Measurements from ENCODE around the gene NIBAN1. TPM values are rescaled to one million over a fixed set of nuclear protein-coding genes. Genes with fewer than 3 reads are reported as not detected.

NIBAN1 gene
- total RNA-seq, 2 donors from 2014 or later = 3.8 to 30.9 TPM

DNA sequence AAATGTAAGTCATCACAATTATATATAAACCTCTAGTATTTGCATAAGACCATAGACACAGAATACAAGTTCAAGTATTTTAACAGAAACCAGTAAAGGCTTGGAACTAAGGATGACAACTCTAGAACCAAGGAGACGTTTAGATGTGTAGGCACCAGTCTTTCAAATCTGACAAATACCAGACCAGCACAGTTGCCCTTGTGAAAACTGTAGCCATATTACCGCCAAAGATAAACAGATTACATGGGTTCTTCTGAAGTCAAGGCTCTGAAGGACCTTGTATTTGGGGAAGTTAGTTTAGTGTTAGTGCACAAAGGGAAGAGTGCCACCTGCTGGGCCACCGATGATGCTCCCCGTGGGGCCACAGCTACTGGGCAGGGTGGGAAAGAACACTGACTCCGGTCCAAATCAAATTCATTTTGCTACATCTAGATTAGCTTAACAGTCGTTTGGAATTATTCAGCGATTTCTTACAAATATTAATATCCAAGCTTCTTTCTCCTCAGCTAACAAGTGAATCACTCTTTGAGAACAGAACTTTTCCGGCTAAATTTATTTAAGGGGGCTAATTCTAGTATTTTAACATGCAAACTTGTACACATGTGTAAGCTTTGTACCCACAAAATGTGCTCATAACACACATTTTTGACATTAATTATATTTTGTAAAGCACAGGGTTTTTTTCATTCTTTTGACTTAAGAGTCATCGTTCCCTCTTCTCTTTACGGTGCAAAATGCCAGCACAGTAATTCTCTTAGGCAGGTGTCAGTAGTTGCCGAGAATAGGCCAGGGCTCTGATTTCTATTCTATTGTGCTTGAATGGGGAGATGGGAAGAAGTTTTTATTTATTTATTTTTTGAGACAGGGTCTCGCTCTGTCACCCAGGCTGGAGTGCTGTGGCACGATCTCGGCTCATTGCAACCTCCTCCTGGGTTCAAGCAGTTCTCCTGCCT, 8.0 kb upstream of the NIBAN1 start:
- H3K27ac ChIP-seq = no peak overlapping the region
- H3K27me3 ChIP-seq = no peaks in the 10 kb centered on the region
- H3K4me1 ChIP-seq = no peaks in the 10 kb centered on the region
- no peaks in the 10 kb centered on the region for H3K9me3 ChIP-seq
- DNase-seq = peak; percentile 73
- no peak overlapping the region for H3K9ac ChIP-seq (ENCODE audit: low read depth in 2 of 2, low read length in 2 of 2)
- intact Hi-C loops (cut with DNase I) = loop anchor here (1.0 to 10.0 kb wide), 2 partner anchors 177 to 703 kb away; no protein-coding TSS in a partner anchor
- TF ChIP-seq, protein P1, sequence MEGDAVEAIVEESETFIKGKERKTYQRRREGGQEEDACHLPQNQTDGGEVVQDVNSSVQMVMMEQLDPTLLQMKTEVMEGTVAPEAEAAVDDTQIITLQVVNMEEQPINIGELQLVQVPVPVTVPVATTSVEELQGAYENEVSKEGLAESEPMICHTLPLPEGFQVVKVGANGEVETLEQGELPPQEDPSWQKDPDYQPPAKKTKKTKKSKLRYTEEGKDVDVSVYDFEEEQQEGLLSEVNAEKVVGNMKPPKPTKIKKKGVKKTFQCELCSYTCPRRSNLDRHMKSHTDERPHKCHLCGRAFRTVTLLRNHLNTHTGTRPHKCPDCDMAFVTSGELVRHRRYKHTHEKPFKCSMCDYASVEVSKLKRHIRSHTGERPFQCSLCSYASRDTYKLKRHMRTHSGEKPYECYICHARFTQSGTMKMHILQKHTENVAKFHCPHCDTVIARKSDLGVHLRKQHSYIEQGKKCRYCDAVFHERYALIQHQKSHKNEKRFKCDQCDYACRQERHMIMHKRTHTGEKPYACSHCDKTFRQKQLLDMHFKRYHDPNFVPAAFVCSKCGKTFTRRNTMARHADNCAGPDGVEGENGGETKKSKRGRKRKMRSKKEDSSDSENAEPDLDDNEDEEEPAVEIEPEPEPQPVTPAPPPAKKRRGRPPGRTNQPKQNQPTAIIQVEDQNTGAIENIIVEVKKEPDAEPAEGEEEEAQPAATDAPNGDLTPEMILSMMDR (IDR thresholded peaks at IDR 0.05) = peak; percentile 93
- H3K36me3 ChIP-seq = no peaks in the 10 kb centered on the region
- no peak overlapping the region for H3K4me3 ChIP-seq

DNA sequence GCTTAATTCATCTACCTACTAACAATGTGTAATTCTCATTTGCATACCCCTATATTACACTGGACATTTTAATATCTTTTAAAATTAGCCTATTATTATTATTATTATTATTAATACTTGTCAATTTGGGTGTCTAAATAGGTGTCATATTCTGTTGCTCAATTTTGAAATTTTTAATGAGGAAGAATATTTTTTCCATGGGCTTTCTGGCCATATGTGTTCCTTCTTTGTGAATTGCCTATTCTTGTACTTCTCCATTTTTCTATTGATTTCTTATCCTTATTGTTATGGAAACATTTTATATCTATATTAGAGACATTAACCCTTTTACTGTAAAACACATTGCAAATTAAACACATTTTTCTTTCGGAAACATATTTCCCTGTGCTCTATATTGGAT, 6.4 kb upstream of the NIBAN1 start:
- intact Hi-C loops (cut with DNase I) = loop anchor here (10.0 kb wide), 1 partner anchor 704 kb away; no protein-coding TSS in a partner anchor
- H3K36me3 ChIP-seq = no peaks in the 10 kb centered on the region
- TF ChIP-seq, protein P1 (IDR thresholded peaks at IDR 0.05) = no peak
- DNase-seq = no peak
- H3K27ac ChIP-seq = no peak overlapping the region
- H3K27me3 ChIP-seq = peaks cover 1% of the 10 kb centered on the region
- H3K9ac ChIP-seq (ENCODE audit: low read depth in 2 of 2, low read length in 2 of 2) = no peak overlapping the region
- no peaks in the 10 kb centered on the region for H3K9me3 ChIP-seq
- H3K4me3 ChIP-seq = no peak overlapping the region
- no peaks in the 10 kb centered on the region for H3K4me1 ChIP-seq

DNA sequence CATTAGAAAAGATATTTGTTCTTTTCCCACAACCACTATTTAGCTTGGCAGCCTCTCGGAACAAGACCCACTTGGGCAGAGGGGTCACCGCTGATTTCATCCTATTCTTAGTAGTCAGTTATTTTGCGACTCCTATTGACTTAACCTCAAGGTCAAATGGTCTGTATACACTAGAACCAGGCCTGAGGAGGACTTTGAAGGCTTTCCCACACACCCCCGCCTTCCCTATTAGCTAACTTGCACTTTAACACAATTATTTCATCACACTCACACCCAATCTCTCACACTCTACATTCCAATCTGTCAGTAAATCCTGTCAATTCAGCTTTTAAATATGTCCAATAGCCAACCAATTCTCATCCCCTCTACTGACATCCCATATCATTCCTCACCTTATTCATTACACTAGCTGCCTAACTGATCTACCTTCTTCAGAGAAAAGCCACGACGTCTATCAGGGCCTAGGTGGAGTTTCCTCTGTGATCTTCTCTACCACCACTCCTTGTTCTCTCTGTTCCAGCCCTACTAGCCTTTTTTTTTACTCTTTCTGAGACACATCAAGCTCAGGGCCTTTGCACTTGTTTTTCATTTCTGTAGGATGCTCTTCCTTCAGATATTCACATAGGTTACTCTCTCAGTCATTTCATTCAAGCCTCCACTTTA, 1.0 kb upstream of the NIBAN1 start:
- no peak for DNase-seq
- no peak overlapping the region for H3K9ac ChIP-seq (ENCODE audit: low read depth in 2 of 2, low read length in 2 of 2)
- H3K4me1 ChIP-seq = no peaks in the 10 kb centered on the region
- intact Hi-C loops (cut with DNase I) = no loop called here
- no peaks in the 10 kb centered on the region for H3K9me3 ChIP-seq
- H3K36me3 ChIP-seq = no peaks in the 10 kb centered on the region
- no peak overlapping the region for H3K27ac ChIP-seq
- H3K27me3 ChIP-seq = peaks cover 30% of the 10 kb centered on the region
- TF ChIP-seq, protein P1 (IDR thresholded peaks at IDR 0.05) = no peak
- no peak overlapping the region for H3K4me3 ChIP-seq

DNA sequence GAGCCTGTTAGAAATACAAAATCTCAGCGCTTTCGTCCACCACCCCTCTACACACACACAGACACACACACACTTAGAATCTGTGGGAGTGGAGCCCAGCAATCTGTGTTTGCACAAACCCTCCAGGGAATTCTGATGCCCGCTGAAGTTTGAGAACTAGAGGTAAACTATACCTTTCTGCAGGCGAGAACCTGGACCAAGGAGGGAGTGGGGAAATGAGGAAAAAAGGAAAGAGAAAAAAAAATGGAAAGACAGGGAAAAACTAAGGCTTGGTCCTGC, 468 bp upstream of the NIBAN1 start:
- TF ChIP-seq, protein P1 (IDR thresholded peaks at IDR 0.05) = no peak
- H3K27ac ChIP-seq = no peak overlapping the region
- no peaks in the 10 kb centered on the region for H3K4me1 ChIP-seq
- H3K9ac ChIP-seq (ENCODE audit: low read depth in 2 of 2, low read length in 2 of 2) = peak overlapping the region in 1 of 2 donors; percentile 76
- H3K9me3 ChIP-seq = no peaks in the 10 kb centered on the region
- peaks cover 30% of the 10 kb centered on the region for H3K27me3 ChIP-seq
- H3K4me3 ChIP-seq = no peak overlapping the region
- no peaks in the 10 kb centered on the region for H3K36me3 ChIP-seq
- intact Hi-C loops (cut with DNase I) = no loop called here
- no peak for DNase-seq

DNA sequence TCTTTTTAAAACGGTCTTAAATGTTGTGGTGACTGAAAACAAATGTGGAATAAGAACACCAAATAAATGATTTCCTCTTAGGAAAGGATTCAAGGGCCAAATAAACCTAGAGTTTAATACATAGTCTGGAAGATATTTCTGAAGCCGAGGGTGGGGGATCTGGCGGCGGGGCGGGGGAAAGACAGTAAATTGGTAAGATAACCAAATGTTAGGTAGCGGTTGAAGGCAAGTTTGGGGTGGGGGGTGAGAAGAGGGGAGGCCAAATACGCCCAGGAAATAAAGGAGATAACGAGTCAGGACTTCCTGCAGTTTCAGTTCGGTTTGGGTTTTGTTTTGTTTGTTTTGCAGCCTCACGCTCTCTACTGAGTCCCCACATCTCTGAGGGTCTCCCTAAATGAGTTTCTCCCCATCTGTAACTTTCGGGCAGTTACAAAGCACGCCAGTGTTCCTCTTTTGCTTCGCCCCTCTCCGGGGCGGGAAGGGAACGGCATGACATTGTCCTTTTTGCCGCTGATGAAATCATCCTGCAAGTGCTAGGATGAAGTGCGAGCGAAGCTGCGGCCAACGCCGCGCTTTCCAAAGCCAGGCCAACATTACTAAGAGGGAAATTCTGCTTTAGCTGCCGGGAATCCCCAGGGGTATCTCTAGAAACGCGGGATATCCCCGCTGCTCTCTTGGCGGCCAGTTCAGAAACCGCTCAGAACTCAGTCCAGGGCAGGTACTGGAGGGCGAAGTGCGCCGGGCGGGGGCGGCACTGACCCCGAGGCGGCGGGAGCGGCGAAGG, 844 bp downstream of the NIBAN1 start:
- intact Hi-C loops (cut with DNase I) = no loop called here
- H3K9ac ChIP-seq (ENCODE audit: low read depth in 2 of 2, low read length in 2 of 2) = peak overlapping the region; percentile 51 to 76
- H3K9me3 ChIP-seq = no peaks in the 10 kb centered on the region
- H3K27me3 ChIP-seq = peaks cover 30% of the 10 kb centered on the region
- no peaks in the 10 kb centered on the region for H3K36me3 ChIP-seq
- H3K27ac ChIP-seq = peak overlapping the region; percentile 78
- TF ChIP-seq, protein P1 (IDR thresholded peaks at IDR 0.05) = no peak
- no peaks in the 10 kb centered on the region for H3K4me1 ChIP-seq
- DNase-seq = peak; percentile 34
- peak overlapping the region; percentile 69 for H3K4me3 ChIP-seq
